DOHH2 (cell line): ENCODE results near the gene SCD5.

Experiments used
- EZH2phosphoT487 ChIP-seq: fragments of 200-600 bp; sonication (generic); IDR thresholded peaks from 2 replicates; pipeline ENCODE4 v1.6.1; 2017; ENCODE audit warnings: borderline replicate concordance, mild to moderate bottlenecking, antibody characterized with exemption, low read length, moderate library complexity, mixed read lengths
- TF ChIP-seq, protein P1 (sequence below): fragments of 200-600 bp; sonication (generic); IDR thresholded peaks from one replicate; pipeline ENCODE4 v1.5.1; 2014; ENCODE audit warnings: antibody characterized with exemption, mild to moderate bottlenecking, low read depth, low read length; ENCODE audit not compliant: poor library complexity, severe bottlenecking

GRCh38 chr4:82705169-82705927 lies 93.2 kb downstream of the SCD5 start:
- TF ChIP-seq, protein P1, sequence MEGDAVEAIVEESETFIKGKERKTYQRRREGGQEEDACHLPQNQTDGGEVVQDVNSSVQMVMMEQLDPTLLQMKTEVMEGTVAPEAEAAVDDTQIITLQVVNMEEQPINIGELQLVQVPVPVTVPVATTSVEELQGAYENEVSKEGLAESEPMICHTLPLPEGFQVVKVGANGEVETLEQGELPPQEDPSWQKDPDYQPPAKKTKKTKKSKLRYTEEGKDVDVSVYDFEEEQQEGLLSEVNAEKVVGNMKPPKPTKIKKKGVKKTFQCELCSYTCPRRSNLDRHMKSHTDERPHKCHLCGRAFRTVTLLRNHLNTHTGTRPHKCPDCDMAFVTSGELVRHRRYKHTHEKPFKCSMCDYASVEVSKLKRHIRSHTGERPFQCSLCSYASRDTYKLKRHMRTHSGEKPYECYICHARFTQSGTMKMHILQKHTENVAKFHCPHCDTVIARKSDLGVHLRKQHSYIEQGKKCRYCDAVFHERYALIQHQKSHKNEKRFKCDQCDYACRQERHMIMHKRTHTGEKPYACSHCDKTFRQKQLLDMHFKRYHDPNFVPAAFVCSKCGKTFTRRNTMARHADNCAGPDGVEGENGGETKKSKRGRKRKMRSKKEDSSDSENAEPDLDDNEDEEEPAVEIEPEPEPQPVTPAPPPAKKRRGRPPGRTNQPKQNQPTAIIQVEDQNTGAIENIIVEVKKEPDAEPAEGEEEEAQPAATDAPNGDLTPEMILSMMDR, result no peak
- TF ChIP-seq EZH2phosphoT487, result no peak
